Cerebellar nuclear complex (tissue), 1 donor: ENCODE measurements around the gene SIAH1.
"Not testable (repeated sequence)": the region's sequence is repeated elsewhere in the genome, so short reads cannot be mapped to it uniquely, and the experiment has no call there.

Experiments
- DNase-seq, 2 experiments: peaks; one replicate each; lab custom pipeline; 2025; lab: John Stamatoyannopoulos, UW

Gene SIAH1

GRCh38 chr16:48332978-48333377 is 52.2 kb downstream of the SIAH1 start:
- DNase-seq: no peak

- DNase-seq: no peak
Observed at GRCh38 chr16:48330841-48331192, 54.4 kb downstream of the SIAH1 start.

GRCh38 chr16:48330189-48330840 is 54.9 kb downstream of the SIAH1 start:
- no peak for DNase-seq

- no peak for DNase-seq
Observed at GRCh38 chr16:48329138-48329537, 56.1 kb downstream of the SIAH1 start.

GRCh38 chr16:48326915-48327314 is 58.3 kb downstream of the SIAH1 start:
- no peak for DNase-seq

GRCh38 chr16:48323783-48324775 is 61.1 kb downstream of the SIAH1 start:
- DNase-seq: no peak

GRCh38 chr16:48321317-48322036 is 63.7 kb downstream of the SIAH1 start:
- DNase-seq: no peak

GRCh38 chr16:48318630-48319029 is 66.6 kb downstream of the SIAH1 start:
- no peak for DNase-seq

GRCh38 chr16:48317614-48318315 is 67.4 kb downstream of the SIAH1 start:
- no peak for DNase-seq

- no peak for DNase-seq
Observed at GRCh38 chr16:48317026-48317425, 68.2 kb downstream of the SIAH1 start.

GRCh38 chr16:48313905-48314304 is 71.3 kb downstream of the SIAH1 start:
- DNase-seq: not testable (repeated sequence)

- no peak for DNase-seq
Observed at GRCh38 chr16:48310908-48311641, 74.1 kb downstream of the SIAH1 start.
